Rectal smooth muscle tissue (tissue), 1 donor: ENCODE measurements around the gene FBXO44.

ENCODE experiments used
- H3K27ac ChIP-seq: one replicate; pipeline ENCODE4 v1.7.0; 2013; ENCODE audit warnings: low read depth, low read length, inconsistent platforms
- H3K27me3 ChIP-seq: one replicate; pipeline ENCODE4 v1.7.0; 2013; ENCODE audit warnings: low read length; ENCODE audit not compliant: control insufficient read depth, insufficient read depth
- H3K36me3 ChIP-seq: one replicate; pipeline ENCODE4 v1.7.0; 2013; ENCODE audit warnings: low read length; ENCODE audit not compliant: control insufficient read depth, insufficient read depth
- H3K4me1 ChIP-seq: one replicate; pipeline ENCODE4 v1.7.0; 2013; ENCODE audit warnings: low read length; ENCODE audit not compliant: control insufficient read depth, insufficient read depth
- H3K4me3 ChIP-seq: one replicate; pipeline ENCODE4 v1.7.0; 2013; ENCODE audit warnings: low read length
- H3K9ac ChIP-seq: one replicate; pipeline ENCODE4 v1.7.0; 2013; ENCODE audit warnings: low read length

FBXO44 gene

DNA sequence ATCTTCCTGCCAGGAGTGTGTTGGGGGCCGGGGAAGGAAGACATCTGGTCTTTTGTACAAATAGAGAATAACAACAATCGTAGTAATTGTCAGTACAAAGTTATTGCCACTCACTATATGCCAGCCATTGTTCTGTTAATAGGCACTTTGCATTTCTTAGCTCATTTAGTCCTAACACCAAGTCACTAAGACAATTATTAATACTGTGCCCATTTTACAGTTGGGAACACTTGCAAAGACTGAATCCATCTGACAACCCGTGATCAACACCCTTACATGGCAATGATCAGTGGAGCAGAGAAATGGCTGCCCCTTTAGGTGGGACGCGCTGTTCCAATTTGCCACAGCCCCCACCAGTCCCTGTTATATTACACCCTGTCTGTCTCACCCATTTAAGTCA lies 33.8 kb upstream of the FBXO44 start:
- no peak overlapping the region for H3K27ac ChIP-seq
- peaks cover 8% of the 10 kb centered on the region for H3K27me3 ChIP-seq
- no peak overlapping the region for H3K4me3 ChIP-seq
- no peak overlapping the region for H3K9ac ChIP-seq
- H3K36me3 ChIP-seq: no peaks in the 10 kb centered on the region
- H3K4me1 ChIP-seq: no peaks in the 10 kb centered on the region

DNA sequence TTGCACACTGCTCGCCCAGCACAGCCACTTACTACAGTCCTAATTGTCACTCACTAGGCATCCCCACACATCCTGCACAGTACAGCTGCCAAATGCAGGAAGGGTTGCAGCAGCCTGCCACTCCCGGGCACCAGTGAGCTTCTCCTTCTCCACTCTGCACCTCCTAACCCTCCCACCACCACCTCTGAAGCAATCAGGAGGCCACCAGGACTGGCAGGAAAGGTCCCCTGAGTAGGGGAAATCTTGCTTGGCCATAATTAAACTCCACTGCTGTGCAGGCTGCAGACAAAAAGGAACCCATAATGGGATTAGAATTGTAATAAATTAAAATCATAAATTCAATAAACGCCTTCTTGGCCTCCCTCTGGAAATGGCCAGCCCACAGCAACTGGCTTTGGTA lies 32.3 kb upstream of the FBXO44 start:
- Histone ChIP-seq H3K36me3 (no peaks in the 10 kb centered on the region), H3K4me1 (no peaks in the 10 kb centered on the region), H3K4me3 (no peak overlapping the region), H3K27ac (no peak overlapping the region), H3K9ac (no peak overlapping the region), H3K27me3 (peaks cover 3% of the 10 kb centered on the region)

DNA sequence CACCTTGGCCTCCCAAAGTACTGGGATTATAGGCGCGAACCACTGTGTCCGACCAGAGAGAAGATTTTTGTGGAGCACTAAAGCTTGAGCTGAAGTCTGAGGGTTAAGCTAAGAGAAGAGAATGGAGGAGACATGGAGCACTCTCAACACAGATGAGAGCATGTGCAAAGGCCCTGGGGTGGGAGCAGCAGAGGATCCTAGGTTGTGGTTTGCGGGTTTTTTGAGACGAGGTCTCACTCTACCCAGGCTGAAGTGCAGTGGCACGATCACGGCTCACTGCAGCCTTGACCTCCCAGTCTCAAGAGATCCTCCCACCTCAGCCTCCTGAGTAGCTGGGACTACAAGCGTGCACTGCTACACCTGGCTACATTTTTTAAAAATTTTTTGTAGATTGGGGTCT lies 31.0 kb upstream of the FBXO44 start:
- Histone ChIP-seq H3K9ac (no peak overlapping the region), H3K4me1 (no peaks in the 10 kb centered on the region), H3K4me3 (no peak overlapping the region), H3K27ac (no peak overlapping the region), H3K36me3 (no peaks in the 10 kb centered on the region), H3K27me3 (peaks cover 3% of the 10 kb centered on the region)

DNA sequence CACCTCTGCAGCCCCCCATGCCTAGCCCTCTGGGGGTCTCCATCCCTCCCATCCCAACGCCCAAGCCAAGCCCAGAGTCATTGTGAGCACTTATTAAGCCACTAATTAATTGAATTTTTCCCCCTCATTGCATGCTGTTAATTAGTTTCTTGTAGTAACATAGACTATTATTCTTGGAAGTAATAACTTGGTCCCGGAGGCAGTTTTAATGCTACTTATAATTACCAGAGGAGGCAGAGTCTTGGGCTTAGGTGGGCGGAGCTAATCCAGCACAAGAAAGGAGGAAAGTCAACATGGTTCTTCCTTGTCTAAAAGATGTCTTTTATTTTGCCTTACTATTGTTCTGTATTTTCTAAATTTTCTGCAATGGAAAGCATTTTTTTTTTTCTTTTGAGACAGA lies 28.1 kb upstream of the FBXO44 start:
- Histone ChIP-seq H3K27ac (no peak overlapping the region), H3K27me3 (no peaks in the 10 kb centered on the region)

DNA sequence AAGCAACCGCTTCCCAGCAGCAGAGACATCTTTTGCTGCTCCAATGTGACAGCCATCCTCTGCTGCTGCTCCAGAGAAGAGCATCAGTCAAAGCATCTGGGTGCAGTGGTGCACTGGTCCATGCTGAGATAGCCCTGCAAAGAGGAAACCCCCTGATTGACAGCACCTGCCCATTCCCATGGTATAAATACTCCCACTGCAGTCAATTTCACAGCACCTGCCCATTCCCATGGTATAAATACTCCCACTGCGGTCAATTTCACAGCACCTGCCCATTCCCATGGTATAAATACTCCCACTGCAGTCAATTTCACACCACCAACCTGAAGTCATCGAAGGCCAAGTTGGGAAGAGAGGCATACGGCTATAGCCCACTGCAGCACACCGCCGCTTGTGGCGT lies 25.9 kb upstream of the FBXO44 start:
- no peaks in the 10 kb centered on the region for H3K36me3 ChIP-seq
- H3K9ac ChIP-seq: no peak overlapping the region
- no peaks in the 10 kb centered on the region for H3K4me1 ChIP-seq
- H3K27ac ChIP-seq: no peak overlapping the region
- no peaks in the 10 kb centered on the region for H3K27me3 ChIP-seq
- H3K4me3 ChIP-seq: no peak overlapping the region

More for the DNA sequence above, 28.1 kb upstream of the FBXO44 start:
- H3K4me3 ChIP-seq: no peak overlapping the region
- no peaks in the 10 kb centered on the region for H3K4me1 ChIP-seq
- H3K36me3 ChIP-seq: no peaks in the 10 kb centered on the region
- no peak overlapping the region for H3K9ac ChIP-seq

DNA sequence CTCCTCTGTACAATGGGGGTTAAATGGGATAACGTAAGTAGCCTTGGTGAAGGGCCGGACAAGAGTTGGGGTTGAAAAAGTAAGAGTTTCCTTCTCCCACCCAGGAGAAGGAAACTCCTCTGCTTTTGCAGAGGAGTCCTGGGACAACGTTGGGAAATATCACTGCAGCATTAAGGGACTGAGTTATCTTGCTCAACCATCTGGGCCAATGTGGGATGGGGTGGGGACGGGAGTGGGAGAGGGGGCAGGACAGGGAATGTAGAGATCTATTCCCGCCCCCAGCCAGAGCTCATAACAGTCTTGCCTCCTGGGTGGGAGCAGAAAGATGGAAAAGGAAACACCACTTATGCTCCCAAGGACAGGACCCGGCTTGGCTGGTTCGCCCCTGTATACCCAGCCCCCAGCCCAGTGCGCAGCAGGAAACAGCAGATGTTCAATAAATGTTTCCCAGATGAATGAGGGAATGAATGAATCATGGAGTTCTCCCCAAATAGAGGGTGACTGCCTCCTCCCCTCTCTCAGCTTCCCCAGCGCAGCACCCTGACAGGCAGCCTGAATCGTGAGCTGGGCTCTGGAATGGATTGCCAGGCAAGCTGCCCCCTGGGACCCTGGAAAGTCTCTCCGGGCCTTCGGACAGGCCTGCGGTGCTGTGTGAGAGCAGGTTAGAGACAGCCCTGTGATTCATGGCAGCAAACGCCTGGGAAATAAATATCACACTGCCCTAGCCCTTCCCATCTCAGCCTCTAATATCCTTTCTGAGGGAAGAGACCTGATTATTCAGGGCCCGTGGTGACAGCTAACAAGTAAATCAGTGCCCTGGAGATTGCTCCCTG lies 25.3 kb upstream of the FBXO44 start:
- Histone ChIP-seq H3K4me3 (no peak overlapping the region), H3K27me3 (no peaks in the 10 kb centered on the region), H3K36me3 (no peaks in the 10 kb centered on the region), H3K27ac (no peak overlapping the region), H3K9ac (no peak overlapping the region), H3K4me1 (no peaks in the 10 kb centered on the region)

DNA sequence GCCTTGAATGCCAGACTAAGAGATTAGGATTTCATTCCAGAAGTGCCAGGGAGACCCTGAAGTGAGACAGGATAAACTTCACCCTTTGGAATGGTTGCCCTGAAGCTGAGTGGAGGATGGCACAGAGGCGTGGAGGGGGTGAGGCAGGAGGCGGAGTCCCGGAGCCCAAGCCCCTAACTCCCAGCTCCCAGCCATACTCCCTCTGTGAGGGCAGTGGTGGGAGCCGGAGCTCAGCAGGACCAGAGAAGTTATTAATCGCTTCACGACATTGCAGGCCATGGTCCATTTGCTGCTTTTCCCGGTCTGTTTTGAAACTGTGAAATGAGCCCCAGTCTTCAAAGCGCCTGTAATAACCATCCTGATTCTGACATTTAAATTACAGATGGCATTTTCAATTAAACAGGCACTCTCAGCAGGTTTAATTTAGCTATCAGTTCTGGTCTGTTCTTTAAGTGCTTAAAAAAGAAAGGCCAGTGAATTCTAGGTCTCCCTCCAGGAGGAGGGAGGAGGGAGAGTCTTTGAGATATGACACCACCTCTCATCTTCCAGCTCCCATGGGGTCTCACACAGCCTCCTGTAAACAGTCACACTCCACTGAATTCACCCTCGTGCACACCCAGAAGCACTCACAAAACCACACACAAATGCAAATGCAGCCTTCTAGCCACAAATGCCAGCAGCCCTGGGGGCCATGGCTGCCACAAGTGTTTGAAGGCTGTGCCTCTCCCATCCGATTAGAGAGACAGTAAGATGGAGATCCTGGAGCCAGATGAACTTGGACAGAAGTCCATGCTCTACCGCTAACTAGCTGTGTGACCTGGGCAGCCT lies 20.1 kb upstream of the FBXO44 start:
- no peak overlapping the region for H3K9ac ChIP-seq
- H3K27me3 ChIP-seq: no peaks in the 10 kb centered on the region
- no peak overlapping the region for H3K27ac ChIP-seq
- H3K4me3 ChIP-seq: no peak overlapping the region
- no peaks in the 10 kb centered on the region for H3K36me3 ChIP-seq
- no peaks in the 10 kb centered on the region for H3K4me1 ChIP-seq

DNA sequence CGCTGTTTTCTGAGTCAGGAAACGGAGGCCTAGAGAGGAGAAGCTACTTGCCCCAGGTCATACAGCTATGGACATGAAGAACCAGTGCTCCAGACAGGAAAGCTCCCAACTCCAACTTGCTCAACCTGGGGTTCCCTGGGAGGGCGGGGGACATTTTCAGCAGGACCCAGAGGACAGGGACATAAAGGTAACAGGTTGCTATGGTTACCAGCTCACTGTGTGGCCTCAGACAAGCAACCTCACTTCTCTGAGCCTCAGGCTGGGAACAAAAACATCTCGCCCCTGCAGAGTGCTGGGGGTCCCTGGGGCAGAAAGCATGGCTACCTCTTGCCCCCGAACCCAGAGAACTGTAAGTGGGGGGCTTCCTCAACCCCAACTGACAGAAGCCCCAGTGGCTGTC lies 16.6 kb upstream of the FBXO44 start:
- H3K27ac ChIP-seq: no peak overlapping the region
- H3K9ac ChIP-seq: no peak overlapping the region
- H3K4me3 ChIP-seq: no peak overlapping the region
- H3K36me3 ChIP-seq: no peaks in the 10 kb centered on the region
- no peaks in the 10 kb centered on the region for H3K27me3 ChIP-seq
- no peaks in the 10 kb centered on the region for H3K4me1 ChIP-seq

DNA sequence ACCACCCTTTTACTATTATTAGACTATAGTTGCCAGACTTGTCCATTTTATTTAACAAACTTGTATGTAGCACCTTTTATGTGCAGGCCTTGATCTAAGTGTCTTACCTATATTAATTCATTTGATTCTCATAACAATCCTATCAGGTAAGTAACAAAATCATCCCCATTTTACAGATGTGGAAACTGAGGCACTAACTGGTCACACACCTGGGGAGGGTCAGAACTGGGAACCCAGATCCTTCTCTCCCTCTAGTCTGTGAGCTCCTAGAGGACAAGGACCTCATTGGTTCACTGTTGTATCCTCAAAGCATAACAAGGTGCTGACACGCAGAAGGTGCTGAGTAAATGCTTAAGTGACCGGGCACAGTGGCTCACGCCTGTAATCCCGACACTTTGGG lies 15.3 kb upstream of the FBXO44 start:
- no peak overlapping the region for H3K9ac ChIP-seq
- H3K36me3 ChIP-seq: no peaks in the 10 kb centered on the region
- H3K27ac ChIP-seq: no peak overlapping the region
- no peaks in the 10 kb centered on the region for H3K27me3 ChIP-seq
- no peak overlapping the region for H3K4me3 ChIP-seq
- no peaks in the 10 kb centered on the region for H3K4me1 ChIP-seq

DNA sequence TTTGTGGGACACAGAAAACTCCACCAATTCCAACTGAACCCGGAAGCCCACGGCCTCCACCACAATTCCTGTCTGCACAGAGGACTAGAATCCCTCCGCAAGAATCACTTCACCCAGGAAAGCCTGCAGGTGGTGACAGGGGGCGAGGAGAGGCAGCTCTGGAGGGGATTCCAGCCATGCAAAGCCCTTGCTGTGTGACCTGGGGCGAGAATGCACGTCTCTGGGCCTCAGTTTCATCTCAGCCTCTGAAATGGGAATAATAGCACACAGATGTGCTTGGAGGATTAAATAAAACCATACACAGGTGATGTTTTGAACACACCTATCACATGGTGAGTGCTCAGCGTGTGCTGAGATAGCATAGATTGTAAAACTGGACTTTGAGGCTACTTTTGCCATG lies 14.6 kb upstream of the FBXO44 start:
- Histone ChIP-seq H3K4me1 (no peaks in the 10 kb centered on the region), H3K27me3 (no peaks in the 10 kb centered on the region), H3K4me3 (no peak overlapping the region), H3K36me3 (no peaks in the 10 kb centered on the region), H3K9ac (no peak overlapping the region), H3K27ac (no peak overlapping the region)

DNA sequence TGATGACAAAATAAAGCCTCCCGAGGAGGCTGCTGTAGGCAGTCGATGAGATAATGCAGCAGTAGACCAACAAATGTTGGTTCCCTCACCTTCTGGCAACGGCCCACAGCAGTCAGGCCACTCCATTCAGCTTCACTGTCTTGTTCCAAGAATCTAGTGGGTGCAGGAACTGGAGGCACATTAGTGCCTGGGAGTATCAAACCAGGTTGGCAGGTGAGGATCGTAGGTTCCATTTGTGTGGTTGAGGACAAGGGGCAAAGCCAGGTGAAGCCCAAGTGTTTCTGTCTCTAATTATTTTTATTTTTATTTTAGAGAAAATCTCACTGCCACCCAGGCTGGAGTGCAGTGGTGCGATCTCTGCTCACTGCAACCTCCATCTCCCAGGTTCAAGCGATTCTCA lies 13.7 kb upstream of the FBXO44 start:
- H3K27me3 ChIP-seq: no peaks in the 10 kb centered on the region
- no peak overlapping the region for H3K27ac ChIP-seq

DNA sequence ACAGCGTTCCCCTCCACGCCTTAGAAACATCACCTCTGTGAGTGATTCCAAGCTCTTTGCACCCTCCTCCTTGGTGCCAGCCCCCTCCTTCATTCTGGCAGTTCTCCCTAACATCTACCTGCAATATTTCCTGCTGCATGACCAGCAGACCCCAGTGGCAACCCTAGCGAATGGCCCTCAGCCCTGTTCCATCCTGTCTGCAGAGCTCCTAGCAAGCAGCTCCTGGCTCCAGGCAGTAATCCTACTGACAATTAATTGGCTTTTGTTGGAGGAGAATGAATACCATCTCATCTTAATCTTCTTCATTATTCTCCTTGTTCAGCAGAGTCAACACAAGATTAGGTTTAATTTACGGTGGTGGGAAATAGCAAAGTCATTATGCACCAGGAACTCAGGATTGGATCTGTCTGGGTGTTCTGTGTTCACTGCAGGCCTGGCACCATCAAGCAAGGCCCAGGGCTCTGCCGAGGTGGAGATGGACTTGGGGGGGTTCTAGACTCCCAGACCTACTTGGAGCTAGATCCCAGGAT lies 12.8 kb upstream of the FBXO44 start:
- Histone ChIP-seq H3K9ac (no peak overlapping the region), H3K27ac (no peak overlapping the region), H3K4me3 (no peak overlapping the region), H3K36me3 (no peaks in the 10 kb centered on the region), H3K4me1 (no peaks in the 10 kb centered on the region), H3K27me3 (no peaks in the 10 kb centered on the region)

More for the DNA sequence above, 13.7 kb upstream of the FBXO44 start:
- H3K4me3 ChIP-seq: no peak overlapping the region
- no peaks in the 10 kb centered on the region for H3K36me3 ChIP-seq
- no peaks in the 10 kb centered on the region for H3K4me1 ChIP-seq
- H3K9ac ChIP-seq: no peak overlapping the region
